Panc1 (cell line): ENCODE data around the gene KASH5. TPM values are rescaled to one million over a fixed set of nuclear protein-coding genes. Genes with fewer than 3 reads are reported as not detected.
A peak's percentile ranks its signal among the peaks of the same experiment; 100 is the strongest.

Experiments
- ATAC-seq: fragments of 200-7000 bp; cut with Tn5 transposase; 2 replicates; pipeline ENCODE4 v1.9.1; 2020; ENCODE audit warnings: mild to moderate bottlenecking, moderate library complexity
- BruUV-seq: library from RNA; stranded (reverse); fragments of 400-500 nt; replicated peaks from 2 replicates; lab custom pipeline; 2021; lab: Mats Ljungman, UMichigan
- CTCF ChIA-PET: fragments of 300-600 bp; sonication (Branson Sonifier 250); formaldehyde crosslinking; loops from one replicate; lab custom pipeline; 2022; ENCODE audit warnings: antibody characterized with exemption; lab: Charles Lee
- POLR2A ChIA-PET: fragments of 300-600 bp; sonication (Branson Sonifier 250); formaldehyde crosslinking; loops from one replicate; lab custom pipeline; 2022; ENCODE audit warnings: antibody characterized with exemption; lab: Charles Lee
- DNase-seq: peaks from one replicate; pipeline ENCODE4 v3.0.0-alpha.2; 2010; ENCODE audit warnings: low read depth, low spot score
- H3K27ac ChIP-seq: 2 replicates; pipeline ENCODE4 v1.5.1; 2011; ENCODE audit warnings: mild to moderate bottlenecking, low read length, inconsistent platforms
- H3K27me3 ChIP-seq: fragments of 200-500 bp; sonication (Bioruptor generic); 2 replicates; pipeline ENCODE4 v1.6.0; 2014; ENCODE audit warnings: low read length, inconsistent platforms; ENCODE audit not compliant: control insufficient read depth, insufficient read depth
- H3K36me3 ChIP-seq: fragments of 200-500 bp; sonication (Bioruptor generic); 2 replicates; pipeline ENCODE4 v1.5.1; 2014; ENCODE audit warnings: inconsistent platforms, mild to moderate bottlenecking, low read length, moderate library complexity; ENCODE audit not compliant: control insufficient read depth, insufficient read depth
- H3K4me1 ChIP-seq: 2 replicates; pipeline ENCODE4 v1.5.1; 2011; ENCODE audit warnings: inconsistent platforms, mild to moderate bottlenecking, low read length, moderate library complexity; ENCODE audit not compliant: control insufficient read depth, insufficient read depth
- H3K4me3 ChIP-seq, 2 experiments: 2 replicates each; pipeline ENCODE4 v1.5.1; 2011 to 2012; ENCODE audit warnings: low read depth in 2 of 2, low read length in 2 of 2, mild to moderate bottlenecking in 2 of 2, inconsistent platforms in 1 of 2, moderate library complexity in 1 of 2
- H3K9me3 ChIP-seq: fragments of 200-500 bp; sonication (Bioruptor generic); 2 replicates; pipeline ENCODE4 v1.5.1; 2014; ENCODE audit warnings: low read depth, mild to moderate bottlenecking, inconsistent platforms, low read length, moderate library complexity; ENCODE audit not compliant: control insufficient read depth, insufficient read depth
- CTCF ChIP-seq: fragments of 450-650 bp; IDR thresholded peaks from 2 replicates; pipeline ENCODE4 v1.5.1; 2017; ENCODE audit warnings: mild to moderate bottlenecking
- POLR2AphosphoS5 ChIP-seq: IDR thresholded peaks from 2 replicates; pipeline ENCODE4 v1.6.1; 2012; ENCODE audit warnings: mild to moderate bottlenecking, low read depth, low read length, moderate library complexity
- REST ChIP-seq, 2 experiments: IDR thresholded peaks; 2 replicates each; pipeline ENCODE4 v1.6.1; 2011 to 2012; ENCODE audit warnings: low read depth in 2 of 2, control low read depth in 1 of 2, low read length in 1 of 2, mild to moderate bottlenecking in 1 of 2, moderate library complexity in 1 of 2; ENCODE audit not compliant: insufficient read depth in 1 of 2
- SIN3A ChIP-seq: IDR thresholded peaks from 2 replicates; pipeline ENCODE4 v1.6.1; 2012; ENCODE audit warnings: low read depth, mild to moderate bottlenecking, low read length, moderate library complexity, borderline replicate concordance; ENCODE audit not compliant: insufficient read depth
- TCF7L2 ChIP-seq: IDR thresholded peaks from 2 replicates; pipeline ENCODE4 v1.6.1; 2011; ENCODE audit warnings: mild to moderate bottlenecking, low read depth, low read length, inconsistent platforms
- in situ Hi-C: cut with HindIII; loops from 2 replicates; pipeline ENCODE4 v1.10.0; 2016; ENCODE audit warnings: low sequenced_read_pairs, low pct_unique_long_range_greater_than_20kb
- intact Hi-C: fragments of 100-400 bp; cut with micrococcal nuclease; formaldehyde crosslinking; loops from one replicate; pipeline ENCODE4 v1.10.0; 2022; ENCODE audit not compliant: unreplicated experiment
- total RNA-seq: library from RNA; stranded (reverse); gene quantifications from one replicate; pipeline ENCODE4 v1.2.1, GENCODE V29; 2021; ENCODE audit not compliant: unreplicated experiment

The KASH5 gene
- total RNA-seq, 1 experiment from 2014 or later, result not detected

GRCh38 chr19:49448432-49448786 lies 60.4 kb downstream of the KASH5 start:
- Histone ChIP-seq H3K27me3 (no peaks in the 10 kb centered on the region), H3K27ac (no peak overlapping the region), H3K9me3 (no peaks in the 10 kb centered on the region), H3K4me1 (no peaks in the 10 kb centered on the region), H3K36me3 (no peaks in the 10 kb centered on the region; the same call in 1 of the 2 replicates), H3K4me3 (no peak overlapping the region)
- CTCF ChIA-PET, result no interaction called here
- intact Hi-C loops, result no loop called here
- POLR2A ChIA-PET, result no interaction called here
- BruUV-seq, result TSS peak; percentile 40
- in situ Hi-C loops, result no loop called here
- TF ChIP-seq REST (IDR thresholded peaks at IDR 0.05; ENCODE audit: insufficient read depth in 1 of 2, low read depth in 2 of 2, low read length in 1 of 2) (no peak), CTCF (no peak), POLR2AphosphoS5 (no peak), TCF7L2 (no peak), SIN3A (no peak)
- no peak for ATAC-seq
- DNase-seq, result no peak

- no peaks in the 10 kb centered on the region; the same call in 1 of the 2 replicates for H3K4me1 ChIP-seq
- CTCF ChIA-PET, result no interaction called here
- TF ChIP-seq SIN3A (no peak), POLR2AphosphoS5 (no peak), CTCF (no peak), REST (IDR thresholded peaks at IDR 0.05; ENCODE audit: insufficient read depth in 1 of 2, low read depth in 2 of 2, low read length in 1 of 2) (no peak), TCF7L2 (no peak)
- ATAC-seq (no peak), DNase-seq (no peak)
- peak overlapping the region; percentile 77 to 90 for H3K4me3 ChIP-seq
- H3K9me3 ChIP-seq, result no peaks in the 10 kb centered on the region
- in situ Hi-C loops, result no loop called here
- H3K27me3 ChIP-seq, result no peaks in the 10 kb centered on the region
- POLR2A ChIA-PET, result no interaction called here
- no TSS peak for BruUV-seq
- H3K27ac ChIP-seq, result peak overlapping the region; percentile 7
- intact Hi-C loops, result no loop called here
- no peaks in the 10 kb centered on the region; the same call in 1 of the 2 replicates for H3K36me3 ChIP-seq
Measured at GRCh38 chr19:49450405-49450804, 62.4 kb downstream of the KASH5 start.
